ENCODE measurements around the gene ZSCAN4. TPM values are rescaled to one million over a fixed set of nuclear protein-coding genes. Genes with fewer than 3 reads are reported as not detected.
A peak's percentile ranks its signal among the peaks of the same experiment; 100 is the strongest.

ZSCAN4 gene
- polyA plus RNA-seq, 1 donor from 2014 or later: not detected

GRCh38 chr19:57623091-57623490 is 45.6 kb upstream of the ZSCAN4 start:
- Histone ChIP-seq H3K9me2 (ENCODE audit: insufficient read depth, low read length) (no peaks in the 10 kb centered on the region), H3K27ac (ENCODE audit: low read length) (no peak overlapping the region), H3K79me2 (replicated peaks; ENCODE audit: insufficient read depth, low read length) (peaks cover 61% of the 10 kb centered on the region), H3K9me3 (ENCODE audit: low read length) (peaks cover 60% of the 10 kb centered on the region), H4K20me1 (ENCODE audit: insufficient read depth) (no peaks in the 10 kb centered on the region), H2AFZ (ENCODE audit: low read depth, low read length) (no peak overlapping the region), H3K4me3 (ENCODE audit: low read length) (peak overlapping the region; percentile 5), H3F3A (ENCODE audit: insufficient read depth, low read length, poor library complexity, severe bottlenecking) (no peaks in the 10 kb centered on the region), H3K36me3 (ENCODE audit: insufficient read depth, low read length) (peaks cover 69% of the 10 kb centered on the region), H3K4me2 (ENCODE audit: low read length) (no peak overlapping the region), H3K27me3 (ENCODE audit: insufficient read depth, low read depth, low read length) (no peaks in the 10 kb centered on the region), H3K9ac (ENCODE audit: low read length) (no peak overlapping the region)
- no peak for TF ChIP-seq SMC3 (conservative IDR thresholded peaks at IDR 0.05; ENCODE audit: poor library complexity)

- Histone ChIP-seq H3F3A (ENCODE audit: insufficient read depth, low read length, poor library complexity, severe bottlenecking) (no peaks in the 10 kb centered on the region), H3K4me2 (ENCODE audit: low read length) (peak within 1 kb of the TSS; percentile 74), H3K4me3 (ENCODE audit: low read length) (peak within 1 kb of the TSS; percentile 95), H2AFZ (ENCODE audit: low read depth, low read length) (peak within 1 kb of the TSS; percentile 48), H3K36me3 (ENCODE audit: insufficient read depth, low read length) (peaks cover 29% of the 10 kb centered on the region), H3K9me2 (ENCODE audit: insufficient read depth, low read length) (no peaks in the 10 kb centered on the region), H3K79me2 (replicated peaks; ENCODE audit: insufficient read depth, low read length) (peaks cover 37% of the 10 kb centered on the region), H4K20me1 (ENCODE audit: insufficient read depth) (no peaks in the 10 kb centered on the region), H3K9me3 (ENCODE audit: low read length) (peaks cover 11% of the 10 kb centered on the region), H3K9ac (ENCODE audit: low read length) (peak within 1 kb of the TSS; percentile 86), H3K27ac (ENCODE audit: low read length) (peak within 1 kb of the TSS; percentile 78), H3K27me3 (ENCODE audit: insufficient read depth, low read depth, low read length) (no peaks in the 10 kb centered on the region)
- peak; percentile 39 for TF ChIP-seq RAD21 (conservative IDR thresholded peaks at IDR 0.05)
- peak; percentile 82 for TF ChIP-seq POLR2AphosphoS5 (IDR thresholded peaks at IDR 0.05)
- peak; percentile 55 for TF ChIP-seq SMC3 (conservative IDR thresholded peaks at IDR 0.05; ENCODE audit: poor library complexity)
- TF ChIP-seq CTCF (IDR thresholded peaks at IDR 0.05; ENCODE audit: poor library complexity, severe bottlenecking): peak; percentile 47
- TF ChIP-seq REST (IDR thresholded peaks at IDR 0.05; ENCODE audit: borderline replicate concordance): peak; percentile 45
- peak; percentile 79 for TF ChIP-seq TAF1 (IDR thresholded peaks at IDR 0.05; ENCODE audit: low read depth)
- TF ChIP-seq EP300 (conservative IDR thresholded peaks at IDR 0.05; ENCODE audit: poor library complexity, severe bottlenecking): peak; percentile 15
- no peak for TF ChIP-seq EZH2 (IDR thresholded peaks at IDR 0.05; ENCODE audit: borderline replicate concordance, insufficient read depth, low read length, poor library complexity, severe bottlenecking)
- peak; percentile 59 for TF ChIP-seq MXI1 (conservative IDR thresholded peaks at IDR 0.05; ENCODE audit: poor library complexity, severe bottlenecking)
Measured at GRCh38 chr19:57632987-57633831, 35.5 kb upstream of the ZSCAN4 start, which contains the start of gene ZNF211. Gene ZNF211 (plus strand): TSS chr19:57633168. CDS start chr19:57633347, 179 bp downstream.
